Sigmoid colon (tissue), 7 donors: Measurements from ENCODE around the gene EFEMP2. TPM values are rescaled to one million over a fixed set of nuclear protein-coding genes. Genes with fewer than 3 reads are reported as not detected.

Experiments used
- DNase-seq: peaks from one replicate; pipeline ENCODE4 v3.0.0-alpha.2; 2019
- H3K27ac ChIP-seq, 4 donors: fragments of 200-600 bp; sonication (generic); one replicate each; pipeline ENCODE4 v1.5.1; 2016 to 2019; ENCODE audit warnings: mild to moderate bottlenecking in 1 of 4
- H3K27me3 ChIP-seq, 3 donors: fragments of 200-600 bp; sonication (generic); one replicate each; pipeline ENCODE4 v1.5.1; 2019; ENCODE audit warnings: mild to moderate bottlenecking in 1 of 3
- H3K36me3 ChIP-seq, 4 donors: fragments of 200-600 bp; sonication (generic); one replicate each; pipeline ENCODE4 v1.5.1; 2016 to 2019
- H3K4me1 ChIP-seq, 4 donors: fragments of 200-600 bp; sonication (generic); one replicate each; pipeline ENCODE4 v1.5.1; 2017 to 2019
- H3K4me3 ChIP-seq, 4 donors: fragments of 200-600 bp; sonication (generic); one replicate each; pipeline ENCODE4 v1.5.1; 2017 to 2019; ENCODE audit warnings: mild to moderate bottlenecking in 2 of 4, moderate library complexity in 1 of 4
- H3K9me3 ChIP-seq, 4 donors: fragments of 200-600 bp in 3 of 4; sonication (generic) in 3 of 4; one replicate each; pipeline versions ENCODE4 v1.5.1 to v1.6.1; 2013 to 2019
- CTCF ChIP-seq, 4 experiments: fragments of 450-650 bp in 3 of 4; fragments of 200-600 bp in 1 of 4; IDR thresholded peaks; one replicate each; pipeline ENCODE4 v1.5.1; 2016 to 2019; ENCODE audit warnings: antibody characterized with exemption in 4 of 4, mild to moderate bottlenecking in 3 of 4, moderate library complexity in 2 of 4
- EP300 ChIP-seq, 4 donors: sonication (generic); formaldehyde crosslinking; IDR thresholded peaks; one replicate each; pipeline ENCODE4 v1.6.1; 2017; ENCODE audit warnings: antibody characterized with exemption in 4 of 4
- POLR2A ChIP-seq, 2 donors: fragments of 450-650 bp; IDR thresholded peaks; one replicate each; pipeline ENCODE4 v1.6.1; 2016; ENCODE audit warnings: antibody characterized with exemption in 2 of 2, mild to moderate bottlenecking in 2 of 2, moderate library complexity in 2 of 2
- POLR2AphosphoS5 ChIP-seq, 4 donors: sonication (generic); formaldehyde crosslinking; IDR thresholded peaks; one replicate each; pipeline ENCODE4 v1.6.1; 2017; ENCODE audit warnings: antibody characterized with exemption in 4 of 4
- WGBS, 2 donors: extraction: QIAGEN DNeasy Blood & Tissue Kit; methylation state at CpG; one replicate each; pipeline ENCODE4 v1.1.7; 2013; 5-methylcytosine and 5-hydroxymethylcytosine counted together
- intact Hi-C: fragments of 100-400 bp; cut with DNase I; formaldehyde crosslinking; loops from one replicate; pipeline ENCODE4 v1.15.1; 2023
- polyA plus RNA-seq, 3 donors: library from polyadenylated mRNA; stranded (reverse); fragments of 200-250 nt; gene quantifications; one replicate each; pipeline ENCODE4 v1.2.3, GENCODE V29; 2013
- total RNA-seq, 4 donors: library from RNA; depleted of rRNA; stranded (reverse); fragments of >200 nt; gene quantifications; one replicate each; pipeline ENCODE4 v1.1.0, GENCODE V29; 2016
- donor health status: healthy with polysubstance abuse.
- donor health status: Bipolar disorder and iron deficiency.
- donor health status: healthy.

EFEMP2 gene
- total and polyA plus RNA-seq, 7 donors, result 8.6 to 120 (median 71.7) TPM

GRCh38 chr11:65917077-65917433 is 44.5 kb upstream of the EFEMP2 start:
- Histone ChIP-seq H3K4me1 (peaks cover 0 to 61% (median 56%) of the 10 kb centered on the region in 4 donors), H3K4me3 (peak overlapping the region in 2 of 4 donors; percentile 90 to 91), H3K9me3 (no peaks in the 10 kb centered on the region), H3K27ac (peak overlapping the region; percentile 94 to 99 (median 96)), H3K27me3 (no peaks in the 10 kb centered on the region), H3K36me3 (peaks cover 0 to 22% (median 0%) of the 10 kb centered on the region in 4 donors)
- intact Hi-C loops, result loop anchor here (5.0 kb wide), 1 partner anchor 60 kb away; the partner anchor contains the start of gene CFL1
- TF ChIP-seq CTCF (IDR thresholded peaks at IDR 0.05), result no peak
- no peak for TF ChIP-seq POLR2AphosphoS5 (IDR thresholded peaks at IDR 0.05)
- TF ChIP-seq POLR2A (IDR thresholded peaks at IDR 0.05), result no peak
- TF ChIP-seq EP300 (IDR thresholded peaks at IDR 0.05), result no peak
- DNase-seq, result no peak
- WGBS, 2 donors, result 94 to 95% methylated on average over 3 of the region's 3 CpGs

- H3K4me1 ChIP-seq, result peaks cover 0 to 68% (median 62%) of the 10 kb centered on the region in 4 donors
- no peak overlapping the region for H3K4me3 ChIP-seq
- WGBS, 2 donors, result 81% methylated on average over 7 of the region's 7 CpGs
- no peak for DNase-seq
- peak overlapping the region; percentile 94 to 99 (median 96) for H3K27ac ChIP-seq
- TF ChIP-seq EP300 (IDR thresholded peaks at IDR 0.05), result no peak
- TF ChIP-seq POLR2A (IDR thresholded peaks at IDR 0.05), result no peak
- no peak for TF ChIP-seq CTCF (IDR thresholded peaks at IDR 0.05)
- TF ChIP-seq POLR2AphosphoS5 (IDR thresholded peaks at IDR 0.05), result no peak
- H3K9me3 ChIP-seq, result no peaks in the 10 kb centered on the region
- peaks cover 0 to 15% (median 0%) of the 10 kb centered on the region in 4 donors for H3K36me3 ChIP-seq
- intact Hi-C loops, result loop anchor here (5.0 kb wide), 1 partner anchor 59 kb away; the partner anchor contains the start of gene CFL1
- H3K27me3 ChIP-seq, result no peaks in the 10 kb centered on the region
Observed at GRCh38 chr11:65916391-65916790, 43.8 kb upstream of the EFEMP2 start.

GRCh38 chr11:65915821-65916251 is 43.2 kb upstream of the EFEMP2 start:
- no peaks in the 10 kb centered on the region for H3K27me3 ChIP-seq
- H3K27ac ChIP-seq, result peak overlapping the region; percentile 94 to 99 (median 96)
- H3K9me3 ChIP-seq, result no peaks in the 10 kb centered on the region
- no peak overlapping the region for H3K4me3 ChIP-seq
- intact Hi-C loops, result loop anchor here (2.0 to 5.0 kb wide), 2 partner anchors 15 to 59 kb away; partner anchors contain the start of genes CFL1 and FOSL1
- peaks cover 0 to 66% (median 59%) of the 10 kb centered on the region in 4 donors for H3K4me1 ChIP-seq
- DNase-seq, result peak; percentile 97
- H3K36me3 ChIP-seq, result peaks cover 0 to 10% (median 0%) of the 10 kb centered on the region in 4 donors
- peak in 2 of 4 donors; percentile 10 to 82 for TF ChIP-seq EP300 (IDR thresholded peaks at IDR 0.05)
- no peak for TF ChIP-seq POLR2A (IDR thresholded peaks at IDR 0.05)
- TF ChIP-seq CTCF (IDR thresholded peaks at IDR 0.05), result no peak
- TF ChIP-seq POLR2AphosphoS5 (IDR thresholded peaks at IDR 0.05), result peak; percentile 57 to 91 (median 66)
- 52 to 69% methylated on average over 13 of the region's 13 CpGs for WGBS, 2 donors

DNA sequence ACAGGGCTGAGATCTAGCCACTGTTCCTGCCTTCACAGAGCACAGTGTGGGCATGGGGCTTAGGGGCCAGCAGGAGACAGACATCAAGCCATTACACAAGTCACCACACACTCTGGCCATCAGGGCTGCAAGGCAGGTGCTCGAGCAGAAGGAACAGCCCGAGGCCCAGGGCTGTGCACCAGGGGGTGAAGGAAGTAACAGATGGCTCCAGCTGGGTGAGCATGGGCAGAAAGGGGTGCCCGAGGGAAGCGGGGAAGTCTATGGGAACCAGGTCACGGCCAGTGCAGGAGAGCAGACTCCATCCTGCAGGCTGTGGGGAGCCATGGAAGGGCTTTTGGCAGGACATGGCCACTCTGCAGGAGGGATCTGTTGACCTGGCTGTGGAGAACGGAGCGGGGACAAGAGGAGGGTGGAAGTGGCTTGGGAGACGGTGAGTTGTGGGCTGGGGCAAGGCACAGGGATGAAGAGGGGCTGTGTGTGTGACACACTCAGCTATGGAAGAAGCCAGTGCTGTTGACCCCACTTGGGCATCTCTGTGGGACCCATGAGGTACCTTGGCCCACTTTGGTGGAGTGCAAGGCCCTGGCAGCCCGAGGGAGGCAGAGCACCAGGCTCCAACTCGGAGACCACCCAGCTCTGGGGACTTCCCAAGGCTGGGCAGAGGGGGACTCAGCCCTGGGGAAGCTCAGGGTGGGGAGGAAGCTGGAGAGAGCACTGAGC is 42.7 kb upstream of the EFEMP2 start:
- no peak overlapping the region for H3K4me3 ChIP-seq

More for the DNA sequence above, 42.7 kb upstream of the EFEMP2 start:
- 66 to 67% methylated on average over 10 of the region's 10 CpGs for WGBS, 2 donors
- no peak for DNase-seq
- Histone ChIP-seq H3K36me3 (peaks cover 0 to 5% (median 0%) of the 10 kb centered on the region in 4 donors), H3K27ac (peak overlapping the region; percentile 94 to 99 (median 96)), H3K27me3 (no peaks in the 10 kb centered on the region), H3K9me3 (no peaks in the 10 kb centered on the region), H3K4me1 (peaks cover 0 to 60% (median 53%) of the 10 kb centered on the region in 4 donors)
- intact Hi-C loops, result loop anchor here (2.0 to 5.0 kb wide), 2 partner anchors 14 to 58 kb away; partner anchors contain the start of genes CFL1 and FOSL1
- no peak for TF ChIP-seq CTCF (IDR thresholded peaks at IDR 0.05)
- no peak for TF ChIP-seq EP300 (IDR thresholded peaks at IDR 0.05)
- TF ChIP-seq POLR2AphosphoS5 (IDR thresholded peaks at IDR 0.05), result no peak
- no peak for TF ChIP-seq POLR2A (IDR thresholded peaks at IDR 0.05)
